A673 (cell line): ENCODE measurements around the gene F2RL3. TPM values are rescaled to one million over a fixed set of nuclear protein-coding genes. Genes with fewer than 3 reads are reported as not detected.
A peak's percentile ranks its signal among the peaks of the same experiment; 100 is the strongest.
"Not testable (repeated sequence)": the region's sequence is repeated elsewhere in the genome, so short reads cannot be mapped to it uniquely, and the experiment has no call there.

ENCODE experiments used
- BruUV-seq: library from RNA; stranded (reverse); fragments of 400-500 nt; replicated peaks from 2 replicates; lab custom pipeline; 2021; lab: Mats Ljungman, UMichigan
- CTCF ChIA-PET: fragments of 300-600 bp; sonication (Branson Sonifier 250); formaldehyde crosslinking; loops from one replicate; lab custom pipeline; 2022; ENCODE audit warnings: antibody characterized with exemption; lab: Charles Lee
- POLR2A ChIA-PET: fragments of 300-600 bp; sonication (Branson Sonifier 250); formaldehyde crosslinking; loops from one replicate; lab custom pipeline; 2022; ENCODE audit warnings: antibody characterized with exemption; ENCODE audit not compliant: low non-redundant PET; lab: Charles Lee
- DNase-seq: peaks from one replicate; pipeline ENCODE4 v3.0.0-alpha.2; 2015; ENCODE audit warnings: low spot score
- H3K27ac ChIP-seq: fragments of 200-600 bp; sonication (generic); 2 replicates; pipeline ENCODE4 v1.5.1; 2016; ENCODE audit warnings: mixed run types, low read depth, mild to moderate bottlenecking, mixed read lengths, antibody characterized with exemption, low read length; ENCODE audit not compliant: poor library complexity, severe bottlenecking
- H3K27me3 ChIP-seq: fragments of 200-600 bp; sonication (generic); replicated peaks from 2 replicates; pipeline ENCODE4 v1.6.1; 2017; ENCODE audit warnings: mixed run types, low read depth, mild to moderate bottlenecking, mixed read lengths, antibody characterized with exemption, low read length; ENCODE audit not compliant: insufficient read depth, poor library complexity
- H3K36me3 ChIP-seq: fragments of 200-600 bp; sonication (generic); 2 replicates; pipeline ENCODE4 v1.6.1; 2016; ENCODE audit warnings: mixed run types, mild to moderate bottlenecking, mixed read lengths, antibody characterized with exemption, low read length; ENCODE audit not compliant: insufficient read depth, poor library complexity, severe bottlenecking
- H3K4me1 ChIP-seq: fragments of 200-600 bp; sonication (generic); 2 replicates; pipeline ENCODE4 v1.6.1; 2017; ENCODE audit warnings: mixed run types, mild to moderate bottlenecking, mixed read lengths, antibody characterized with exemption, low read length; ENCODE audit not compliant: insufficient read depth, poor library complexity, severe bottlenecking
- H3K4me3 ChIP-seq: fragments of 200-600 bp; sonication (generic); 2 replicates; pipeline ENCODE4 v1.5.1; 2016; ENCODE audit warnings: low read depth, mixed run types, mild to moderate bottlenecking, mixed read lengths, low read length; ENCODE audit not compliant: poor library complexity, severe bottlenecking
- H3K9me3 ChIP-seq: fragments of 200-600 bp; sonication (generic); 2 replicates; pipeline ENCODE4 v1.6.1; 2016; ENCODE audit warnings: mixed run types, low read depth, mild to moderate bottlenecking, mixed read lengths, antibody characterized with exemption, low read length; ENCODE audit not compliant: poor library complexity, severe bottlenecking
- EZH2 ChIP-seq: fragments of 200-600 bp; sonication (generic); IDR thresholded peaks from 2 replicates; pipeline ENCODE4 v1.6.1; 2017; ENCODE audit warnings: borderline replicate concordance, low read depth, mild to moderate bottlenecking, mixed read lengths, antibody characterized with exemption, low read length; ENCODE audit not compliant: poor library complexity, severe bottlenecking
- intact Hi-C: fragments of 100-400 bp; cut with micrococcal nuclease; formaldehyde crosslinking; loops from one replicate; pipeline ENCODE4 v1.10.0; 2022; ENCODE audit not compliant: unreplicated experiment
- total RNA-seq: library from RNA; stranded (reverse); gene quantifications from 2 replicates; pipeline ENCODE4 v1.2.3, GENCODE V29; 2021
- TF ChIP-seq, protein P1 (sequence below): fragments of 300-800, 200-600 bp; sonication (generic); conservative IDR thresholded peaks from 2 replicates; pipeline ENCODE4 v1.5.1; 2017; ENCODE audit warnings: low read depth, mild to moderate bottlenecking, antibody characterized with exemption, low read length, moderate library complexity, mixed read lengths

Gene F2RL3
- total RNA-seq, 1 experiment from 2014 or later: not detected

- TF ChIP-seq EZH2: no peak
- TF ChIP-seq, protein P1, sequence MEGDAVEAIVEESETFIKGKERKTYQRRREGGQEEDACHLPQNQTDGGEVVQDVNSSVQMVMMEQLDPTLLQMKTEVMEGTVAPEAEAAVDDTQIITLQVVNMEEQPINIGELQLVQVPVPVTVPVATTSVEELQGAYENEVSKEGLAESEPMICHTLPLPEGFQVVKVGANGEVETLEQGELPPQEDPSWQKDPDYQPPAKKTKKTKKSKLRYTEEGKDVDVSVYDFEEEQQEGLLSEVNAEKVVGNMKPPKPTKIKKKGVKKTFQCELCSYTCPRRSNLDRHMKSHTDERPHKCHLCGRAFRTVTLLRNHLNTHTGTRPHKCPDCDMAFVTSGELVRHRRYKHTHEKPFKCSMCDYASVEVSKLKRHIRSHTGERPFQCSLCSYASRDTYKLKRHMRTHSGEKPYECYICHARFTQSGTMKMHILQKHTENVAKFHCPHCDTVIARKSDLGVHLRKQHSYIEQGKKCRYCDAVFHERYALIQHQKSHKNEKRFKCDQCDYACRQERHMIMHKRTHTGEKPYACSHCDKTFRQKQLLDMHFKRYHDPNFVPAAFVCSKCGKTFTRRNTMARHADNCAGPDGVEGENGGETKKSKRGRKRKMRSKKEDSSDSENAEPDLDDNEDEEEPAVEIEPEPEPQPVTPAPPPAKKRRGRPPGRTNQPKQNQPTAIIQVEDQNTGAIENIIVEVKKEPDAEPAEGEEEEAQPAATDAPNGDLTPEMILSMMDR: no peak
- Histone ChIP-seq H3K36me3 (peaks cover 40% of the 10 kb centered on the region), H3K9me3 (no peaks in the 10 kb centered on the region), H3K4me1 (no peaks in the 10 kb centered on the region), H3K27ac (no peak overlapping the region), H3K27me3 (no peaks in the 10 kb centered on the region), H3K4me3 (no peak overlapping the region)
- intact Hi-C loops: no loop called here
- no peak for DNase-seq
- BruUV-seq: no TSS peak
- POLR2A ChIA-PET: no interaction called here
- CTCF ChIA-PET: no interaction called here
These were observed 16.1 kb upstream of the F2RL3 start for GRCh38 chr19:16872728-16873127.

DNA sequence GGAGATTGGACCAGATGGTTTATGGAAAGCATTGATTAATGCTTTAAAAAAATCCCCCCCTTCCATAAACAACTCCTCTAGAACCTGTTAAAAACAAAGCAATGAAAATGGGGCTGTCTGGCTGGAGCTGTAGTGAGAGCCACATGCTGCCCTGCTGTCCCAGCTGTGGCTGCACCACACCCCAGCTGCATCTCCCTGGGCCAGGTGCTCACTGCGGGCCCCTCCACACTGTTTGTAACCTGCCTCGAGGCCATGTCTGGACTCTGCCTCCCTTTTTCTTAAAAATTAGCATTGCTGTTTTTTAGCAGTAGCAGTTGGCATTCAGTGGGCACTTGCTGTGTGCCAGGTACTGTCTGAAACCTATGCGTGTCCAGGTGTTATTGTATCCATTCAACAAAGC is 15.2 kb upstream of the F2RL3 start:
- ChIA-PET CTCF (no interaction called here), POLR2A (interaction anchor here (0.8 kb wide), 1 partner anchor 189 kb away, joined by 5 read pairs; no protein-coding TSS in a partner anchor)
- Histone ChIP-seq H3K27me3 (no peaks in the 10 kb centered on the region), H3K4me1 (no peaks in the 10 kb centered on the region), H3K27ac (no peak overlapping the region), H3K9me3 (no peaks in the 10 kb centered on the region), H3K36me3 (peaks cover 47% of the 10 kb centered on the region), H3K4me3 (no peak overlapping the region)
- DNase-seq: no peak
- intact Hi-C loops: no loop called here
- TF ChIP-seq, protein P1: no peak
- TF ChIP-seq EZH2: no peak
- BruUV-seq: no TSS peak

DNA sequence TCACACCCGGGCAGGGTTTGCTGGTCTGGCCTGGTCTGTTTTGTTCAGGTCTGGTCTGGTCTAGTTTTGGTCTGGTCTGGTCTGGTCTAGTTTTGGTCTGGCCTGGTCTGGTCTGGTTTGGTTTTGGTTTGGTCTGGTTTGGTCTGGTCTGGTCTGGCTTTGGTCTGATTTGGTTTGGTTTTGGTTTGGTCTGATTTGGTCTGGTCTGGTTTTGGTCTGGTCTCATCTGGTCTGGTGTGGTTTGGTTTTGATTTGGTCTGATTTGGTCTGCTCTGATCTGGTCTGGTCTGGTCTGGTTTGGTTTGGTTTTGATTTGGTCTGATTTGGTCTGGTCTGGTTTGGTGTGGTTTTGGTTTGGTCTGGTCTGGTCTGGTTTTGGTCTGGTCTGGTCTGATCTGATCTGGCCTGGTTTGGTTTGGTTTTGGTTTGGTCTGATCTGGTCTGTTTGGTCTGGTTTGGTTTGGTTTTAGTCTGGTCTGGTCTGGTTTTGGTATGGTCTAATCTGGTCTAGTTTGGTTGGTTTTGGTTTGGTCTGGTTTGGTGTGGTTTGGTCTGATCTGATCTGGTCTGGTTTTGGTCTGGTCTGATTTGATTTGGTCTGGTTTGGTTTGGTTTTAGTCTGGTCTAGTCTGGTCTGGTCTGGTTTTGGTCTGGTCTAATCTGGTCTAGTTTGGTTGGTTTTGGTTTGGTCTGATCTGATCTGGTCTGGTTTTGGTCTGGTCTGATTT is 14.4 kb upstream of the F2RL3 start:
- H3K4me1 ChIP-seq: no peaks in the 10 kb centered on the region
- DNase-seq: no peak
- TF ChIP-seq EZH2: no peak
- TF ChIP-seq, protein P1: no peak
- no peaks in the 10 kb centered on the region for H3K9me3 ChIP-seq
- ChIA-PET CTCF (no interaction called here), POLR2A (interaction anchor here (0.8 kb wide), 1 partner anchor 190 kb away, joined by 5 read pairs; no protein-coding TSS in a partner anchor)
- H3K27me3 ChIP-seq: no peaks in the 10 kb centered on the region
- peak overlapping the region; percentile 46 for H3K27ac ChIP-seq
- intact Hi-C loops: no loop called here
- peaks cover 54% of the 10 kb centered on the region for H3K36me3 ChIP-seq
- no TSS peak for BruUV-seq
- no peak overlapping the region for H3K4me3 ChIP-seq

DNA sequence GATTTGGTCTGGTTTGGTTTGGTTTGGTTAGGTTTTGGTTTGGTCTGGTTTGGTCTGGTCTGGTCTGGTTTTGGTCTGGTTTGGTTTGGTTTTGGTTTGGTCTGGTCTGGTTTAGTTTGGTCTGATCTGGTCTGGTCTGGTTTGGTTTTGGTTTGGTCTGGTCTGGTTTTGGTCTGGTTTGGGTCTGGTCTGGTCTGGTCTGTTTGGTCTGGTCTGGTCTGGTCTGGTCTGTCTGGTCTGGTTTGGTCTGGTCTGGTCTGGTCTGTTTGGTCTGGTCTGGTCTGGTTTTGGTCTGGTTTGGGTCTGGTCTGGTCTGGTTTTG is 13.9 kb upstream of the F2RL3 start:
- DNase-seq, H3K27me3 ChIP-seq, BruUV-seq, H3K4me1 ChIP-seq, H3K27ac ChIP-seq, CTCF ChIA-PET, intact Hi-C loops, H3K9me3 ChIP-seq, H3K4me3 ChIP-seq, POLR2A ChIA-PET: not testable (repeated sequence)
- peaks cover 55% of the 10 kb centered on the region for H3K36me3 ChIP-seq
